Bronchial epithelial cell (primary cell): ENCODE measurements around the gene PREP. TPM values are rescaled to one million over a fixed set of nuclear protein-coding genes. Genes with fewer than 3 reads are reported as not detected.

ENCODE experiments used
- DNase-seq: peaks from one replicate; pipeline ENCODE4 v3.0.0-alpha.2; 2010; ENCODE audit warnings: low read depth
- FAIRE-seq: peaks from 2 replicates; lab custom pipeline; 2011; peaks lifted over from hg19 to GRCh38; lab: Jason Lieb, UNC
- H3K27me3 ChIP-seq: 2 replicates; pipeline ENCODE4 v1.5.1; 2011; ENCODE audit warnings: low read length; ENCODE audit not compliant: control insufficient read depth, insufficient read depth
- H3K36me3 ChIP-seq: 2 replicates; pipeline ENCODE4 v1.5.1; 2011; ENCODE audit warnings: low read length; ENCODE audit not compliant: control insufficient read depth, insufficient read depth
- H3K4me3 ChIP-seq: 2 replicates; pipeline ENCODE4 v1.5.1; 2011; ENCODE audit warnings: mild to moderate bottlenecking, low read depth, low read length, control low read depth
- total RNA-seq: library from RNA; depleted of rRNA; stranded (reverse); fragments of >200 nt; gene quantifications from 2 replicates; pipeline ENCODE4 v1.2.1, GENCODE V29; 2014
- TF ChIP-seq, protein P1 (sequence below): IDR thresholded peaks from 2 replicates; pipeline ENCODE4 v1.5.1; 2011; ENCODE audit warnings: mild to moderate bottlenecking, moderate library complexity, low read length, control low read depth, inconsistent platforms; ENCODE audit not compliant: insufficient read depth, severe bottlenecking

The PREP gene
- total RNA-seq, 1 donor from 2014 or later, result 30.5 TPM

DNA sequence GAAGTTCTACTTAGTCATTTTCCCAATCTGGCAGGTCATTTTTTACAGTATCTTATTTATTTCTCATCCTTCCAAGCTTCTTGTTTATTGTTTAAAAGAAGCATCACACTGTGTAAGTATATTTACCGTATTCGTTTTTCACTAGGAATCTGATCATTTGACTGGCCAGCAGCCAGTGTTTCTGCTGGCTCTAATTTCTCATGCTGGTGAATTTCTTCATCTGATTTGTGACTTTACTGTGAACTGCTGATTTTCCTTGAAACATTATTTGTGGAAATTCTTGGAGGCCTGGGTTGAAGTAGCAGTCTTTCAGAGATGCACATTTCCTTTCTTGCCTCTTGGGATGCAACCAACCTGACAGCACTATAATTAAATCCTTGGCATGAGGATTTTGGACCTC lies 65.9 kb downstream of the PREP start:
- TF ChIP-seq, protein P1, sequence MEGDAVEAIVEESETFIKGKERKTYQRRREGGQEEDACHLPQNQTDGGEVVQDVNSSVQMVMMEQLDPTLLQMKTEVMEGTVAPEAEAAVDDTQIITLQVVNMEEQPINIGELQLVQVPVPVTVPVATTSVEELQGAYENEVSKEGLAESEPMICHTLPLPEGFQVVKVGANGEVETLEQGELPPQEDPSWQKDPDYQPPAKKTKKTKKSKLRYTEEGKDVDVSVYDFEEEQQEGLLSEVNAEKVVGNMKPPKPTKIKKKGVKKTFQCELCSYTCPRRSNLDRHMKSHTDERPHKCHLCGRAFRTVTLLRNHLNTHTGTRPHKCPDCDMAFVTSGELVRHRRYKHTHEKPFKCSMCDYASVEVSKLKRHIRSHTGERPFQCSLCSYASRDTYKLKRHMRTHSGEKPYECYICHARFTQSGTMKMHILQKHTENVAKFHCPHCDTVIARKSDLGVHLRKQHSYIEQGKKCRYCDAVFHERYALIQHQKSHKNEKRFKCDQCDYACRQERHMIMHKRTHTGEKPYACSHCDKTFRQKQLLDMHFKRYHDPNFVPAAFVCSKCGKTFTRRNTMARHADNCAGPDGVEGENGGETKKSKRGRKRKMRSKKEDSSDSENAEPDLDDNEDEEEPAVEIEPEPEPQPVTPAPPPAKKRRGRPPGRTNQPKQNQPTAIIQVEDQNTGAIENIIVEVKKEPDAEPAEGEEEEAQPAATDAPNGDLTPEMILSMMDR, result no peak
- H3K36me3 ChIP-seq, result peaks cover 13% of the 10 kb centered on the region
- H3K27me3 ChIP-seq, result no peaks in the 10 kb centered on the region
- FAIRE-seq (no peak), DNase-seq (no peak)
- no peak overlapping the region for H3K4me3 ChIP-seq

DNA sequence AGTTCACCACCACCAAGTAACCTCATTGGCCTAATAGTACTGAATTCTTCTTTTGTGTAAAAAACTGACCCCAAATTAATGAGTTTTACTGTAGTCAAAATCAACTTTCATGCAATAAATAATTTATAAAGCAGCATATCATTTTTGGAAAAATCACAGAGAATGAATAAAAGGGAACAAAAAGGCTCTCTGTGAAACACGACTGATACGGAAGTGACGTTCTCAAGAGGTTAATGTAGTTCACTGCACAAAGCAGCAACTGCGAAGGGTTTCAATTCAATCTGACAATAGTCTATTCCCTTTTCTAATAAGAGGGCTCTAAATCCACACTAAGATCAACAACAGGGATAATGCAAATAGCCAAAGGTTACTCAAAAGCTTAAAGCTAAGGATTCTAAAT lies 70.3 kb downstream of the PREP start:
- no peaks in the 10 kb centered on the region for H3K27me3 ChIP-seq
- H3K4me3 ChIP-seq, result no peak overlapping the region
- TF ChIP-seq, protein P1, result no peak
- peaks cover 18% of the 10 kb centered on the region for H3K36me3 ChIP-seq
- no peak for FAIRE-seq
- DNase-seq, result no peak

DNA sequence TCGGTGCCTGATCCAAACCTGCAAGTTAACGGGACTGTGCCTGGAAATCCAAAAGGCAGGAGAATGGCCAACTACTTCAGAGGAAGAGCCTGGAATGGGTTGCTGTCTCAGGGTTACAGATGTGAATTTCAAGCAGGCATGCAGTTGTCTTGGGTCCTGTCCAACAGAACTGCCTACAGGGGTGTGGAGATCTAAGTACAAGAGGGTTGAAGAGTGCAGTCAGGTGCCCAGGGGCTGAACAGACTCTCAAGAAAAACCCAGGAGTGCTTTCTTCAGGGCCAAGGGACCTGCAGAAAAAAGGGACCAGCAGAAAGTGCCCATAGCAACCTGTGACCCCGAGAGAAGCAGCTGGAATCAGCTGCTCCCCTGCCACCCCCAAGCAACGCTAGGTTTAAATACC lies 71.0 kb downstream of the PREP start:
- no peak for FAIRE-seq
- no peak for DNase-seq
- peaks cover 16% of the 10 kb centered on the region for H3K36me3 ChIP-seq
- no peaks in the 10 kb centered on the region for H3K27me3 ChIP-seq
- H3K4me3 ChIP-seq, result no peak overlapping the region
- TF ChIP-seq, protein P1, result no peak

DNA sequence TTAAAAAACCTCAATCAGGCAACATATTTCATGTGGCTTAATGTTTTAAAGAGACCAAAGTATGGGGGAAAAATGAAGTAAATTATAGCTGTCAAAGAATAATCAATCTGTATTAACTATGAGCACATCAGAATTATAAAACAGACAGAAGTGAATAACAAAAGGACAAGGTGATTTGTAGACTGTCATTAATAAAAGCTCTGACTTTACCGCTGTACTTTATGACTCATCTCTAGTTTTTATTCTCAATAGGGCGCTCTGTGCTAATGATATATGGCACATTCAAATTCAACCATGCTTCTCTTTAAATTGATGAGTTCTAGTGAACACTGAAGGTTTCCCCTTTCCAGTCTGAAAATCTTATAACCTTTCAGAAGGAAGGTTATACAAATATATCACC lies 72.0 kb downstream of the PREP start:
- no peak overlapping the region for H3K4me3 ChIP-seq
- DNase-seq (no peak), FAIRE-seq (no peak)
- TF ChIP-seq, protein P1, result no peak
- peaks cover 17% of the 10 kb centered on the region for H3K36me3 ChIP-seq
- no peaks in the 10 kb centered on the region for H3K27me3 ChIP-seq

DNA sequence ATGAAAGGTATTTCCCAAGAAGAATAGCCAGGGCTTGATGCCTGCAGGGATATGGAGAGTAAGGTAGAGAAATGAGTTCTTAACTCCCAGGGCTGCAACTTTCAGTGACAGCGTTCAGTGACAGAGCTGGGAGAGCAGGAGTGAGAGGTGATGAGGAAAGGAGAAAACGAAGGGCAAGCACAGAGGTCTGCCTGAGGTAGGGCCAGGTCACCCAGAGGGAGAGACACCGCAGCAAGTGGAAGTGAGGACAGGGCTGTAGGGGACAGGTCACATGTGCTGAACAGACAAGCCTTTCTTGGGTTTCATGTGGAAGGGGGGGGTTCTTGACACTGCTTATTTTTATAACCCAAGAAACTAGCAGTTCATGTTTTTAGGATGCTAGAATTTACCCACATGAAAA lies 72.5 kb downstream of the PREP start:
- Histone ChIP-seq H3K27me3 (no peaks in the 10 kb centered on the region), H3K36me3 (peaks cover 17% of the 10 kb centered on the region), H3K4me3 (no peak overlapping the region)
- DNase-seq (no peak), FAIRE-seq (no peak)
- TF ChIP-seq, protein P1, result no peak

DNA sequence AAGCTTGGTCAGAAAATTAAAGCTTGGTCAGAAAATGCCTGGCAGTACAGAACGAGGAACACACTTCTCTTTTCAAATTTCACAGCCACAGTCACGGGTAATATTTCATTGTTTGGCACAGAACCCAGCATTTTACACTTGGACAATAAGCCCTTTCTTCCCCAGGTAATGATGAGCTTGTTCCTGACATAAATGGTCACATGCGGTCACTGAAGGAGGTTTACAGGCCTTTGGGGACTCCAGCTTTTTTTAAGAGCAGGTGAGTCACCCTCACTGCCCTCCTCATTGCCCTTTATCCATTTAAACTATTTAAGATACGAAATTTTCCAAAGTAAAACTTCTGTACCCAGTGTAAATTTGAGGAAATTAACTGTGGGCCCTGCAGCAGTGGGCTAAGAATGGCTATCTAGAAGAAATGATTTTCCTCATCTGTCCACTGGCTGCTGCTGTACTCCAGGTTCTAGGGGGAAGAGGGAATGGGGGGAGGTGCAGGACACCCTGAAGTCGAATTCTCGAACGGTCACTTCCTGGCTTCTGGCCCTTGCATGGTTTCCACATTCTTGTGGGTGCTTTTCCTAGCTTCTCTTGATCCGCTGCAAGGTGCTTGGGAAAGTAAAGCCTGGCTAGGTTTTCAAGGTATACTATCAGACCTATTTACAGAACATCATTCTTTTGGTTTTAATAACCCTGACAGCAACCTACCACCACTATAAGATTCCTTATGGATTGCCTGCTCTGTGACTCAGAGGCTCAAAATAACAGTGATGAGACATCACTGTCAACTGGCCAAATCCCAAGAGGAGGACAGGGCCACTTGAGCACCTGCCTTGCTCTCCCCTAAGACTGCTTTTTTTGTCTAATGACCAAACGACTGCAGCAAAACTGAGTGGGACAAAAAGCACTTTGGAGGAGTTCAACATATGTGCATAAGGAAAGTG lies 75.8 kb downstream of the PREP start:
- TF ChIP-seq, protein P1, result no peak
- DNase-seq (peak; percentile 78), FAIRE-seq (no peak)
- peaks cover 17% of the 10 kb centered on the region for H3K36me3 ChIP-seq
- H3K27me3 ChIP-seq, result no peaks in the 10 kb centered on the region
- H3K4me3 ChIP-seq, result no peak overlapping the region
